HG03571 (cell line): ENCODE results near the gene CBY2.

Source experiments
- ATAC-seq: cut with Tn5 transposase; IDR thresholded peaks from one replicate; pipeline ENCODE4 v1.9.1; 2021; ENCODE audit not compliant: unreplicated experiment

CBY2 gene

DNA sequence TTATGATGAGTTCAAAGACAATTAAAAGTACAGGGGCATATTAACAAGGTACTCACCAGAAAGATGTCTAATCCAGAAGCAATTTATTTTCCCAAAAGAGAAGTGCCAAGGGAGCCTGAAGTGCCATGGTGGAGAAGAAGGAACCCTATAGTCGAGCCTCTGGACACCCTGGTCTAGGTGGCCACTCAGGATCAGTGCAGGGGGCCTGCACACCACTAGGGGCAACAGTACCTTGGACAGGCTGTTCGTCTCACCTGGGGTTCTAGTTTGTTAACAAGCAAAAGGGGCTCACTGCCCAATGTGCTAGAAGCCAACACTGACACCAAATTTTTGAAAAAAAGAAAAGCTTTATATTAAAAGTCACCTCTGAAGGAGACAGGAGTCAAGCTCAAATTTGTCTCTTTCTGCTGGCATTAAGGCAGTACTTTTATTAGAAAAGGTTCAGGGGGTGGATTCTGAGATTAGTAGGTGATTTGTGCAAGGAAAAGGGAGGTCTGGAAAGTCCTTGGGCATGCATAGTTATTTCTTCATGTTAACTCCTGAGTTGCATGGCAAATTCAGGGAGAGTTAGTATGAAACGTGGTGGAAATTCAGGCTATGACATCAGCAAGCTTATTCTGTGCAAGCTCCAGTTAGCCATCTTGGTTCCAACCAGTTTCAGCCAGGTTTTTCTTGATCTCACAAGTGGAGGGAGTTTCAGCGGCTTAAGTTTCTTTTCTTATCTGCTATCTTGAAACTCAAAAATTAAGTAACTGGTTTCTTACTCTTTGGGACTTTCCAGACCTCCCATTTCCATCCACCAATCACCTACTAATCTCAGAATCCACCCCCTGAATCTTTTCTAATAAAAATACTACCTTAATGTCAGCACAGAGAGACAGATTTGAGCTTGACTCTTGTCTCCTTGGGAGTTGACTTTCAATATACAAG is 884 bp upstream of the CBY2 start:
- peak; percentile 53 for ATAC-seq

DNA sequence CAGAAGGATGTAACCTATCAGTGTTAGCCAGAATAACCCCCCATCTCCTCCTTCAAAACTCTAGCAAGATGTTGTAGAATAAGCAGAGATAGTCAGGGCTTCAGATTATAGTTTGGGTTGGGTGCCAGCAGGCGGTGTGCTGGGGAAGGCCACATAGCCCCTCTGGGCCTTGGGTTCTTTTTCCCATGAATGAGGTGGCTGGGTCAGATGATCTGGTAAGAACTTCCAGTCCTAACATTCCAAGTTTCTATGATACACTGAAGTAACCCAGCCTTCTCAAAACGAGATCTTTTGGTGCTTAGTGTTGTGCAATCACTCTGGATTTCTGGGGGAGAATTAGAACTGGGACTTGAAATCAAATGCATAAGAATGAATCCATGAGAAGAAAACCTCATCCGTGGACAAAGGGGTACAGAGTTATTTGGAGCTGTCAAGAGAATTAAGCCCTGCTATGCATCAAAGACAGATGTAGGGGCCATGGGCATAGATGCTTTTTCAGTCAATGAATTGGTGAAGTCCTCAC is 810 bp downstream of the CBY2 start:
- ATAC-seq = no peak

DNA sequence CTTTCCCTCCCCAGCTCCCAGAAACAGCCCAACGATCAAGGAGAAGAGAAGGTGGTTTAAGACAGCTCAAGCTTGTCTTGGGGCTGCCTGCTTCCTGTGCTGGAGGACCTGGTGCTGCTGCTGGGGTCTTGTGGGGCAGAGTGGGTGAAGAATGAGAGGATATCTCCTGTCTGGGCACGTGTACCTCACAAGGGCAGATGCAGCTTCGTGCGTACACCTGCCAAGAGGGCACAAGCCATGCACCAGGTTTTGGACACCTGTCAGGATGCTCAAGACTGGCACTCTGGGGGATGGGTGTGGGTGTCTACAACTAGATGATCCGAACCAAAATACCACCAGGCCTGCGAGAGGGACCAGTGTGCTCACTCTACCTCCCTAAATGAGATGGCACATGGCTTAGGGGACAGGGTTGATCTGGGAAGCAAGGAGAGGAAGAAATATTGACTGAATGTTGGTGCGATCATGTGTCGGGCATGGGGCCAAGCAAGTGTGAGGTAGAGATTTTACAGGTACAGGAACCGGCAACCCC is 2.2 kb downstream of the CBY2 start:
- ATAC-seq = no peak

GRCh38 chr13:45704854-45705695 is 3.0 kb downstream of the CBY2 start:
- no peak for ATAC-seq

DNA sequence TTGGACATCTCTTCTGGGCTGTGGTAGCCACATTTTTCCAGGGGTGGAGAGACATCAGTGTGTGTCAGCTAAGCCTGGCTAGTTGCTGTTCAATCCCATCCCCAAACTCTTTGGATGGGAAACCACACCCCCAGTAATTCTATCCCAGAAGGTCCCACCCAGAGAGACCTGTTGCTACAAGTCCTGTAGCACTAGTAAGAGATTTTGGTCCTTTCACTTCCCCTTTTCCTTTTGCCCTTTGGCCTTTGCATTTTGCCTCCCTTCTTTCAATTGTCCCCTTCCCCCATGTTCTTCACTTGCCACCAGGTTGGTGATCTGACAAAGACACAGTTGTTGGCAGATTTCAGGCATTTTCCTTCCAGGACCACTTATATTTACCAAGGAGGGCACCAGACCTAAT is 3.8 kb downstream of the CBY2 start:
- no peak for ATAC-seq

- no peak for ATAC-seq
Observed at GRCh38 chr13:45707516-45708100, 5.5 kb downstream of the CBY2 start.

- no peak for ATAC-seq
Observed at GRCh38 chr13:45711951-45712350, 9.8 kb downstream of the CBY2 start.

GRCh38 chr13:45713106-45713690 is 11.1 kb downstream of the CBY2 start:
- ATAC-seq = no peak

DNA sequence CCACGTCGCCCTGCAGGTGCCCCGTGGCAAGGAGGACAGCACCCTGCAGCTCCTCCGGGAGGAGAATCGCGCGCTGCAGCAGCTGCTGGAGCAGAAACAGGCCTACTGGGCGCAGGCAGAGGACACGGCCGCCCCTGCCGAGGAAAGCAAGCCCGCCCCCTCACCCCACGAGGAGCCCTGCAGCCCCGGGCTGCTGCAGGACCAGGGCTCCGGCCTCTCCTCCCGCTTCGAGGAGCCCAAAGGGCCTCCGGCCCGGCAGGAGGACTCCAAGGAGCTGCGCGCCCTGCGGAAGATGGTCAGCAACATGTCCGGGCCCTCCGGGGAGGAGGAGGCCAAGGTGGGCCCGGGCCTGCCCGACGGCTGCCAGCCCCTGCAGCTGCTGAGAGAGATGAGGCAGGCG is 11.6 kb downstream of the CBY2 start:
- no peak for ATAC-seq

GRCh38 chr13:45714170-45714569 is 12.1 kb downstream of the CBY2 start:
- ATAC-seq = no peak

DNA sequence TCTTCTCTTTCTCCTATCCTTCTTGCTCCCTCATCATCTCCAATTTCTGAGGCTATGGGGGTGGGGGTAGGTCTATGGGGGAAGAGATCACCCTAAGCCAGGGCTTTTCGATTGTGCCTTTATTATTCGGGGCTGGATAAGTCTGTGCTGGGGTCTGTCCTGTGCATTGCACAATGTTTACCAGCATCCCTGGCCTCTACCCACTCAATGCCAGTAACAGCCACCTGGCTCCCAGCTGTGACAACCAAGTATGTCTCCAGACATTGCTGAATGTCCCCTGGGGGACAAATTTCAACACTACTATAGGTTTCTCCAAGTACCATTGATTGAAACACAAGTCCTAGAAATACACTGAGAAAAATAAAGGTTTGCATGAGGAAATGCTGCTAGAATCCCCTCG is 13.2 kb downstream of the CBY2 start:
- ATAC-seq = no peak

GRCh38 chr13:45717349-45717748 is 15.2 kb downstream of the CBY2 start:
- no peak for ATAC-seq

- ATAC-seq = no peak
Observed at GRCh38 chr13:45718063-45718462, 15.9 kb downstream of the CBY2 start.

- no peak for ATAC-seq
Observed at GRCh38 chr13:45718992-45719391, 16.9 kb downstream of the CBY2 start.

DNA sequence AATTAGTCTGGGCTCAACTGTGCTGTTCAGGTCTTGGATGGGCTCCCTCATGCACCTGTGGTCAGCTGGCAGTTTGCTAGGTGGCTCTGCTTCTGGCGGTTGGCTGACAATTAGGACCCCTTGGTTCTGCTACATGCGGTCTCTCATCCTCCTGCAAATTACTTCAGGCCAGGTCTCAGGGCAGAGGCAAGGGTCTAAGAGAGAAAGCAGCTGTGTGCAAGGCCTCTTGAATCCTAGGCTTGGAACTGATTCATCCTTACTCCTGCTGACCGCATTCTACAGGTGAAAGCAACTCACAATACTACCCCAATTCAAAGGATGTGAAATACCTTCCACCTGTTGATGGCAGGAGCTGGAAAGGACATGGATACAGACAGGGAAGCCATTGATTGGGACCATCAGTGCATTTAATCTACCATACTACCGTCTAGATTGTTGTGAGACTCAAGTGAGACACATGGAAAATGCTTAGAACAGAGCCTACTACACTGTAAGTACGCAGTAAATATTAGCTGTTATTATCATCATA is 19.1 kb downstream of the CBY2 start:
- ATAC-seq = no peak

GRCh38 chr13:45723798-45724197 is 21.7 kb downstream of the CBY2 start:
- ATAC-seq = no peak

DNA sequence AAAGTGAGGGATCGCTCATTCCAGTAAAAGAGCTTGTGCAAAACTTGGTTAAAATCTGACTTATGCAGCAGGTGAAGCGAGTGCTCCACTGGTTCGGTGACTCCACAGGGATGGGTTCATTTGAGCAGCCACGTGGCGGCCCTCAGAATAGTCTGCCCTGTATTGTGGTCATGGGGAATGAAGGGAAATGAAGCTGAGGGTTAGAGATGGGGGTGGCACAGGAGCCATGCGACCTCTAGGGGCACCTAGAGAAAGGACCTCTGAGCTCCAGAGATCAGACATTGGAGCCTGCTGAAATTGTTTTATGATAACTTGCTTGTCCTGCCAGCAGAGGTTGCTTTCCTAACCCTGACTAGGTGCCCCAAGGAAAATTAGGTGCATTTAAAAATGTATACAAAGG is 26.6 kb downstream of the CBY2 start:
- no peak for ATAC-seq

- no peak for ATAC-seq
Observed at GRCh38 chr13:45731455-45731854, 29.3 kb downstream of the CBY2 start.

DNA sequence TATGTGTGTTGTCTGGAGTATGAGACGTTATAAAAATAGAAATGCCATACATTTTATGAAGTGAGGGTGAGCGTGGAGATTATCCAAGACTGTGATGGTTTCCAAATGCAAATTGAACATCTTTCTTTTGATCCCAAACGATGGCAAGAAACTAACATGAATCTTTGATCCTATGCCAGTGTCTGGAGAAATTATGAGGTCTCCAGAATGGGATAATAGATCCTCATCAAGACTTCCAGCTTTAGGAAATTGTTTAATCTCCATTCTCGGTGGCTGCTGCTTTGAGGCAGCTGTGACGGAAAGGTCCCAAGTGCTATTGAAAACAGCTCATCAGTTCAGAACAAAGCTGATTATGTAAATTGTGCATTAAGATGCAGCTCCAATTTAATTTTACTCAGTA is 30.8 kb downstream of the CBY2 start:
- ATAC-seq = no peak

- ATAC-seq = no peak
Observed at GRCh38 chr13:45733361-45733760, 31.2 kb downstream of the CBY2 start.
